MM.1S (cell line): ENCODE results near the gene NTM.

ENCODE experiments used
- DNase-seq: peaks from one replicate; pipeline ENCODE4 v3.0.0-alpha.2; 2015
- H2AFZ ChIP-seq: fragments of 300-600 bp; sonication (generic); 2 replicates; pipeline ENCODE4 v1.6.0; 2016; ENCODE audit warnings: antibody characterized with exemption, low read length
- H3F3A ChIP-seq: fragments of 300-600 bp; sonication (generic); 2 replicates; pipeline ENCODE4 v1.6.1; 2016; ENCODE audit warnings: mild to moderate bottlenecking, antibody characterized with exemption, low read length, moderate library complexity, mixed read lengths; ENCODE audit not compliant: insufficient read depth
- H3K27ac ChIP-seq: fragments of 300-600 bp; sonication (generic); 2 replicates; pipeline ENCODE4 v1.5.1; 2016; ENCODE audit warnings: mild to moderate bottlenecking, low read length
- H3K27me3 ChIP-seq: fragments of 300-600 bp; sonication (generic); replicated peaks from 2 replicates; pipeline ENCODE4 v1.6.0; 2016; ENCODE audit warnings: low read length; ENCODE audit not compliant: insufficient read depth
- H3K36me3 ChIP-seq: fragments of 300-600 bp; sonication (generic); replicated peaks from 2 replicates; pipeline ENCODE4 v1.6.1; 2016; ENCODE audit warnings: mild to moderate bottlenecking, low read length, mixed read lengths; ENCODE audit not compliant: insufficient read depth
- H3K4me1 ChIP-seq: fragments of 300-600 bp; sonication (generic); 2 replicates; pipeline ENCODE4 v1.6.1; 2016; ENCODE audit warnings: low read length, mixed read lengths
- H3K4me2 ChIP-seq: fragments of 300-600 bp; sonication (generic); 2 replicates; pipeline ENCODE4 v1.6.0; 2016; ENCODE audit warnings: low read depth, low read length
- H3K4me3 ChIP-seq: fragments of 300-600 bp; sonication (generic); 2 replicates; pipeline ENCODE4 v1.5.1; 2016; ENCODE audit warnings: low read length, mixed read lengths
- H3K79me2 ChIP-seq: fragments of 300-600 bp; sonication (generic); 2 replicates; pipeline ENCODE4 v1.6.1; 2016; ENCODE audit warnings: mixed run types, low read length, mixed read lengths
- H3K9ac ChIP-seq: fragments of 300-600 bp; sonication (generic); 2 replicates; pipeline ENCODE4 v1.6.1; 2016; ENCODE audit warnings: low read length, mixed read lengths
- H3K9me2 ChIP-seq: fragments of 300-600 bp; sonication (generic); replicated peaks from 2 replicates; pipeline ENCODE4 v1.6.1; 2016; ENCODE audit warnings: mild to moderate bottlenecking, low read length, mixed read lengths; ENCODE audit not compliant: insufficient read depth
- H3K9me3 ChIP-seq: fragments of 300-600 bp; sonication (generic); replicated peaks from 2 replicates; pipeline ENCODE4 v1.6.1; 2016; ENCODE audit warnings: mild to moderate bottlenecking, low read length, mixed read lengths; ENCODE audit not compliant: insufficient read depth
- H4K20me1 ChIP-seq: fragments of 300-600 bp; sonication (generic); 2 replicates; pipeline ENCODE4 v1.6.1; 2016; ENCODE audit warnings: mild to moderate bottlenecking, low read length, moderate library complexity, mixed read lengths; ENCODE audit not compliant: insufficient read depth
- EZH2 ChIP-seq: fragments of 300-600 bp; sonication (generic); optimal IDR thresholded peaks from 2 replicates; pipeline ENCODE3; 2017; ENCODE audit warnings: low read depth, mild to moderate bottlenecking, antibody characterized with exemption, low read length, mixed read lengths
- EZH2phosphoT487 ChIP-seq: fragments of 300-600 bp; sonication (generic); IDR thresholded peaks from 2 replicates; pipeline ENCODE4 v1.6.1; 2018; ENCODE audit warnings: antibody characterized with exemption, low read length
- TF ChIP-seq, protein P1 (sequence below): fragments of 300-600 bp; sonication (generic); IDR thresholded peaks from 2 replicates; pipeline ENCODE4 v1.5.1; 2016; ENCODE audit warnings: antibody characterized with exemption, low read length, mixed read lengths

The NTM gene

DNA sequence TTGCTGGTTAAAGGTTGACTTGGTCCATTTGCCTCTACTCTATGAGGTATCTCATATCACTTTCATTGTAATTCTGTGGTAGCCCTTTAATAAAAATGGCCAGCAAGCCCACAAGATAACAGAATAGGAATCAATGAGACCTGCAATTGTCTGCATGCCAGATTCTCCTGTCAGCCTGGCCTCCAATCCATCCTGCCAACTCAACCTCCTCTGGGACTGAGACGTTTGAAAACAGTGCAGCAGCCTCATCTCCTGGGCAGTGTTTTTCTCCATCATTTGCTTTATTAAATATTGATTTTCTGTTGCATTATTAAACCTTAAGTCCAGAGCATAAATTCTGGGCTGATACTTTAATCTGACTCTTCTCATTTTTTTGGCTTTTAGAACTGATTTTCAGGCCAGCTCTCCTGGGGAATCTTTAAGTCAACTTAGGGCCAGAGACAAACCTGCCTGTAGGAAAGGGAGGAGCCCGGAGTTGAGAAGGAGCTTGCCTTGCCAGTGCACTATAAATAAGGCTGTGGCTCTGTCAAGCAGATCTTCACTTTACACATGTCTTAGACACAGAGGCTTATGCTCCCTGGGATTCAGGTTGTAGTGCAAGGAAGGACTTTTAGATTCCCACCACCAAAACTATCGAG, 798.0 kb downstream of the NTM start:
- no peak overlapping the region for H3K27ac ChIP-seq
- no peak for DNase-seq
- TF ChIP-seq, protein P1, sequence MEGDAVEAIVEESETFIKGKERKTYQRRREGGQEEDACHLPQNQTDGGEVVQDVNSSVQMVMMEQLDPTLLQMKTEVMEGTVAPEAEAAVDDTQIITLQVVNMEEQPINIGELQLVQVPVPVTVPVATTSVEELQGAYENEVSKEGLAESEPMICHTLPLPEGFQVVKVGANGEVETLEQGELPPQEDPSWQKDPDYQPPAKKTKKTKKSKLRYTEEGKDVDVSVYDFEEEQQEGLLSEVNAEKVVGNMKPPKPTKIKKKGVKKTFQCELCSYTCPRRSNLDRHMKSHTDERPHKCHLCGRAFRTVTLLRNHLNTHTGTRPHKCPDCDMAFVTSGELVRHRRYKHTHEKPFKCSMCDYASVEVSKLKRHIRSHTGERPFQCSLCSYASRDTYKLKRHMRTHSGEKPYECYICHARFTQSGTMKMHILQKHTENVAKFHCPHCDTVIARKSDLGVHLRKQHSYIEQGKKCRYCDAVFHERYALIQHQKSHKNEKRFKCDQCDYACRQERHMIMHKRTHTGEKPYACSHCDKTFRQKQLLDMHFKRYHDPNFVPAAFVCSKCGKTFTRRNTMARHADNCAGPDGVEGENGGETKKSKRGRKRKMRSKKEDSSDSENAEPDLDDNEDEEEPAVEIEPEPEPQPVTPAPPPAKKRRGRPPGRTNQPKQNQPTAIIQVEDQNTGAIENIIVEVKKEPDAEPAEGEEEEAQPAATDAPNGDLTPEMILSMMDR: no peak
- no peak for TF ChIP-seq EZH2
- TF ChIP-seq EZH2phosphoT487: no peak
- H2AFZ ChIP-seq: no peak overlapping the region
- no peaks in the 10 kb centered on the region for H3F3A ChIP-seq
- H3K4me2 ChIP-seq: no peak overlapping the region
- no peaks in the 10 kb centered on the region for H3K4me1 ChIP-seq
- no peaks in the 10 kb centered on the region for H3K36me3 ChIP-seq
- H4K20me1 ChIP-seq: no peaks in the 10 kb centered on the region
- H3K27me3 ChIP-seq: no peaks in the 10 kb centered on the region
- no peak overlapping the region for H3K9ac ChIP-seq
- no peak overlapping the region for H3K4me3 ChIP-seq
- H3K79me2 ChIP-seq: no peaks in the 10 kb centered on the region
- no peaks in the 10 kb centered on the region for H3K9me2 ChIP-seq
- H3K9me3 ChIP-seq: no peaks in the 10 kb centered on the region

DNA sequence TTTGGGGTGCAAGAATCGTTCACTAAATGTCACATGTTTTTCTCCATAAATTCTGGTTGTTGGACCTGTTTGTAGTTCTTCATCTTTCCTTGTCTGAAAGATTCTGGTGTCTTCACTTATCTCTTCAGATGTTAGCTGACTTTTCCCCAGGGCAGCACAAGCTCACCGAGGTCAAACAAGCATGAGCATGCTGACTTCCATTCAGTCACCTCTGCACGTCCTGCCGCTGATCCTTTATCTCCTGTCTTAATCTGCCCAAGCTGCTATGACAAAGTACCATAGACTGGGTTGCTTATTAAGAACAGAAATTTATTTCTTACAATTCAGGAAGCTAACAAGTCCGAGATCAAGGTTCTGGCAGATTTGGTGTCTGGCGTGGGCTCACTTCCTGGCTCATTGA, 800.6 kb downstream of the NTM start:
- Histone ChIP-seq H3K79me2 (no peaks in the 10 kb centered on the region), H3K27ac (no peak overlapping the region), H3K36me3 (no peaks in the 10 kb centered on the region), H4K20me1 (no peaks in the 10 kb centered on the region), H3F3A (no peaks in the 10 kb centered on the region), H2AFZ (no peak overlapping the region), H3K4me2 (no peak overlapping the region), H3K4me1 (no peaks in the 10 kb centered on the region), H3K9ac (no peak overlapping the region), H3K9me2 (no peaks in the 10 kb centered on the region), H3K4me3 (no peak overlapping the region), H3K27me3 (no peaks in the 10 kb centered on the region), H3K9me3 (no peaks in the 10 kb centered on the region)
- no peak for DNase-seq
- TF ChIP-seq, protein P1: no peak
- TF ChIP-seq EZH2 (no peak), EZH2phosphoT487 (no peak)

DNA sequence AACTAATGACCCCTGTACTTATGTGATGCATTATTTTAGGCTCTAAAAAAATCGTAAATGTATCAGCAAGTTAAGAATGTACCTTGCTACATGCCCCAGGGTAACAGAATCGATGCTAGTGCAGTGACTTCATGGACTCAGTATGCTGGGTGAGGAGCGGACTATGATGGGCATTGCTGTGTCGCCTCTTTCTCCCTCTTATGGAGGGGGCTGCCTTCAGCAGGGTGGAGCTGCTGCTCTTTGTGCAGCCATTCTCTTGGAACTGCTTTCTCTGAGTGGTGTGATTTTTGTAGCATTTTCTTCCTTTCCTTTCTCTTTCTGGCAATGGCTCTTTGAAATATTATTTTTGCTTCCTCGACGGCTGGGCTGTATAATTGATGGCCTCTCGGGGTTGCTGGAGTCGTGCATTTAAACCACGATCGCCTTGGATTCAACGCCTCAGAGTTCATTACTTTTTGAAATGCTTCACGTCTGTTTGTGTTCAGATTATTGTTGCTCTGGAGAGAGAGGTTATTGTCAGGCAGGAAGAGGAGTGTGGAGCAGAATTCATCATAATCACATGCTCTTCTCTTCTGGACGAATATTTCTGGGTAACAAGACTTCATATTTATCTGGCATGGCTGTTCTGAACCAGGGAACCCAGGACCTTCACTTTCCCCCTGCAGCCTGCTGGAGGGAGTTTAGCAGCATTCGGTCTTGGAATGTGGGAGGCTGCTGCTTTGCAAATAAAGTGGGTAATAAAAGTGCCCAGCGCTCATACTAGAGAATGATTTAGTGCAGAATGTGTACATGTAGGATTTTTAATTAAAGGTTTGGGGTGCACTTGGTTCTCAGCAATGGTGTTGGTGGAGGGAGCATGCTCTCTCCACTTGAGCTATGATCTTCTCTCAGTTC, 804.2 kb downstream of the NTM start:
- Histone ChIP-seq H3K4me1 (no peaks in the 10 kb centered on the region), H3K27ac (no peak overlapping the region), H3K4me2 (no peak overlapping the region), H3K9me2 (no peaks in the 10 kb centered on the region), H2AFZ (no peak overlapping the region), H3K27me3 (no peaks in the 10 kb centered on the region), H3K36me3 (no peaks in the 10 kb centered on the region), H3K9ac (no peak overlapping the region), H3F3A (no peaks in the 10 kb centered on the region), H3K9me3 (no peaks in the 10 kb centered on the region), H4K20me1 (no peaks in the 10 kb centered on the region), H3K79me2 (no peaks in the 10 kb centered on the region), H3K4me3 (no peak overlapping the region)
- TF ChIP-seq, protein P1: no peak
- TF ChIP-seq EZH2phosphoT487: no peak
- TF ChIP-seq EZH2: no peak
- no peak for DNase-seq
